GM21526 (cell line): ENCODE data around the gene GPR45.
"Not testable (repeated sequence)": the region's sequence is repeated elsewhere in the genome, so short reads cannot be mapped to it uniquely, and the experiment has no call there.

ENCODE experiments used
- ATAC-seq: cut with Tn5 transposase; IDR thresholded peaks from one replicate; pipeline ENCODE4 v1.9.1; 2021; ENCODE audit warnings: moderate library complexity; ENCODE audit not compliant: unreplicated experiment, low FRiP score

The GPR45 gene

GRCh38 chr2:105251016-105251648, 9.6 kb downstream of the GPR45 start:
- ATAC-seq, result not testable (repeated sequence)

- ATAC-seq, result no peak
Measured at GRCh38 chr2:105252271-105252670, 10.7 kb downstream of the GPR45 start.

- no peak for ATAC-seq
Measured at GRCh38 chr2:105254531-105255210, 13.1 kb downstream of the GPR45 start.

- ATAC-seq, result no peak
Measured at GRCh38 chr2:105255979-105256378, 14.4 kb downstream of the GPR45 start.

GRCh38 chr2:105256431-105257047, 15.0 kb downstream of the GPR45 start:
- ATAC-seq, result no peak

- ATAC-seq, result no peak
Measured at GRCh38 chr2:105257981-105258380, 16.4 kb downstream of the GPR45 start.

GRCh38 chr2:105258835-105259350, 17.4 kb downstream of the GPR45 start:
- no peak for ATAC-seq

GRCh38 chr2:105261061-105261460, 19.5 kb downstream of the GPR45 start:
- ATAC-seq, result no peak

- no peak for ATAC-seq
Measured at GRCh38 chr2:105262651-105263091, 21.1 kb downstream of the GPR45 start.

- ATAC-seq, result no peak
Measured at GRCh38 chr2:105269426-105269825, 27.9 kb downstream of the GPR45 start.

GRCh38 chr2:105271393-105272045, 30.0 kb downstream of the GPR45 start:
- no peak for ATAC-seq

- no peak for ATAC-seq
Measured at GRCh38 chr2:105272176-105272575, 30.6 kb downstream of the GPR45 start.

GRCh38 chr2:105274046-105274445, 32.5 kb downstream of the GPR45 start:
- no peak for ATAC-seq

- no peak for ATAC-seq
Measured at GRCh38 chr2:105278654-105279053, 37.1 kb downstream of the GPR45 start.

GRCh38 chr2:105279126-105279525, 37.6 kb downstream of the GPR45 start:
- ATAC-seq, result no peak

- ATAC-seq, result no peak
Measured at GRCh38 chr2:105280281-105280680, 38.7 kb downstream of the GPR45 start.

GRCh38 chr2:105283532-105283931, 42.0 kb downstream of the GPR45 start:
- no peak for ATAC-seq

- peak; percentile 59 for ATAC-seq
Measured at GRCh38 chr2:105287692-105288091, 46.1 kb downstream of the GPR45 start.

- ATAC-seq, result no peak
Measured at GRCh38 chr2:105288133-105288532, 46.6 kb downstream of the GPR45 start.

GRCh38 chr2:105290981-105291660, 49.6 kb downstream of the GPR45 start:
- no peak for ATAC-seq

- ATAC-seq, result no peak
Measured at GRCh38 chr2:105291981-105292380, 50.4 kb downstream of the GPR45 start.
